Thyroid gland (tissue), 4 donors: Measurements from ENCODE around the gene NEURL1.

Source experiments
- CTCF ChIP-seq, 6 experiments: fragments of 200-600 bp in 3 of 6; fragments of 450-650 bp in 3 of 6; sonication (generic) in 3 of 6; IDR thresholded peaks; one replicate each; pipeline ENCODE4 v1.5.1; 2016 to 2019; ENCODE audit warnings: antibody characterized with exemption in 6 of 6, mild to moderate bottlenecking in 2 of 6, inconsistent platforms in 1 of 6, moderate library complexity in 1 of 6
- POLR2A ChIP-seq, 2 donors: fragments of 450-650 bp; IDR thresholded peaks; one replicate each; pipeline ENCODE4 v1.6.1; 2017; ENCODE audit warnings: antibody characterized with exemption in 2 of 2, mild to moderate bottlenecking in 2 of 2, moderate library complexity in 1 of 2

GRCh38 chr10:103545771-103546281 lies 52.3 kb downstream of the NEURL1 start:
- no peak for TF ChIP-seq POLR2A (IDR thresholded peaks at IDR 0.05)
- no peak for TF ChIP-seq CTCF (IDR thresholded peaks at IDR 0.05)
